Nephron (organoid): ENCODE results near the gene AQP5.

Source experiments
- H3K27ac Mint-ChIP-seq, 3 experiments: 2 replicates each; pipeline ENCODE4 v1.8.0; 2020; ENCODE audit warnings: mixed read lengths in 3 of 3, mild to moderate bottlenecking in 2 of 3, moderate library complexity in 1 of 3
- H3K27me3 Mint-ChIP-seq: 2 replicates; pipeline ENCODE4 v1.8.0; 2021; ENCODE audit warnings: low read depth, mild to moderate bottlenecking, moderate library complexity, mixed read lengths
- H3K36me3 Mint-ChIP-seq: 2 replicates; pipeline ENCODE4 v1.8.0; 2020; ENCODE audit warnings: low read depth, mixed read lengths
- H3K4me1 Mint-ChIP-seq: 2 replicates; pipeline ENCODE4 v1.8.0; 2020; ENCODE audit warnings: mixed read lengths
- H3K4me3 Mint-ChIP-seq, 3 experiments: 2 replicates each; pipeline ENCODE4 v1.8.0; 2020; ENCODE audit warnings: mild to moderate bottlenecking in 3 of 3, mixed read lengths in 3 of 3, moderate library complexity in 2 of 3
- H3K9me3 Mint-ChIP-seq: 2 replicates; pipeline ENCODE4 v1.8.0; 2020; ENCODE audit warnings: mixed read lengths
- CTCF ChIP-seq, 3 experiments: fragments of 200-600 bp; sonication (generic); IDR thresholded peaks; one replicate each; pipeline ENCODE4 v1.5.0; 2021; ENCODE audit warnings: antibody characterized with exemption in 3 of 3; ENCODE audit not compliant: unreplicated experiment in 3 of 3

Gene AQP5

DNA sequence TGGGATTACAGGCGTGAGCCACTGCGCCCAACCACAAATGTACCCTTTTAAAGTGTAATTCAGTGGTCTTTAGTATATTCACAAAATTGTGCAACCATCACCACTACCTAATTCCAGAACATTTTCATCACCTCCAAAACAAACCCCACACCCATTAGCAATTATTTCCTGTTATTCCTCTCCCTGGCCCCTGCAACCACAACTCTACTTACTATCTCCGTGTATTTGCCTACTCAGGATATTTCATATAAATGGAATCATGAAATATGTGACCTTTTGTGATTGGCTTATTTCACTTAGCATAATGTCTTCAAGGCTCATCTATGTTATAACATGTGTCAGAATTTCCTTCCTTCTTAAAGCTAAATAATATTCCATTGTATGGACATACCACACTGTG is 27.2 kb upstream of the AQP5 start:
- Mint-ChIP-seq H3K36me3 (peaks cover 4% of the 10 kb centered on the region), H3K4me1 (peaks cover 15% of the 10 kb centered on the region), H3K27ac (no peak overlapping the region), H3K4me3 (no peak overlapping the region), H3K9me3 (peaks cover 3% of the 10 kb centered on the region), H3K27me3 (peaks cover 7% of the 10 kb centered on the region)
- no peak for TF ChIP-seq CTCF (IDR thresholded peaks at IDR 0.05; ENCODE audit: unreplicated experiment in 3 of 3)

GRCh38 chr12:49936925-49937324 is 24.7 kb upstream of the AQP5 start:
- no peak overlapping the region for H3K27ac Mint-ChIP-seq
- no peak for TF ChIP-seq CTCF (IDR thresholded peaks at IDR 0.05; ENCODE audit: unreplicated experiment in 3 of 3)
- peaks cover 18% of the 10 kb centered on the region for H3K27me3 Mint-ChIP-seq
- H3K4me1 Mint-ChIP-seq = peaks cover 15% of the 10 kb centered on the region
- H3K36me3 Mint-ChIP-seq = peaks cover 4% of the 10 kb centered on the region
- H3K4me3 Mint-ChIP-seq = no peak overlapping the region
- peaks cover 3% of the 10 kb centered on the region for H3K9me3 Mint-ChIP-seq

DNA sequence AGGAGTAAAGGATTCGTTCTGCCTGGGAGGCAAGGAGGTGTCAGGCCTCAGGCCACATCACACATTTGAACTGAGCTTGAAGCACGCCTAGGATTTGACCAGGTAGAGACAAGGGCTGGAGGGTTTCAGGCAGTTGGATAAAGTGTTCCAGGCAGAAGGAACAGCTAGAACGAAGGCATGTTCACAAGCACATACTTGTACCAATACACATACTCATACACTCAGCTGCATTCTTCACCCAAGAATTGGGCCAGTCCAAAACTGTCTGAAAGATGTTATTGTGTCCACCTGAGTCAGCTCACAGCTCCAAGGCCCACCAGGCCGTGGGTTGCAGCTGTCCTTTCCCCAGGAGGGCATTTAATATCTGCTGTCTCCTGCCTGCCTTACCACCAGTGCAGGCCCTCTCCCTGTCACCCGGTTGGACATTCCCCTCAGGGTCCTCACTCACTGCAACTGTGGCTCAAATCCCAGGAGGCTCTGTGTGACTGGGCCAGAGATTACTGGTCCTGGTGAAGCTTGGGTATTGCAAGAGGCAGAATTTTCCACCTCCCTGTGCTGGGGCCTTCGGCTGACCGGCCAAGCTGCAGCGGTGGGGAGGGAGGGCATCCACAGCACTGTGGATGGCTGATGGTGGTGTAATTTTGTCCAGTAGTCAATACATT is 23.9 kb upstream of the AQP5 start:
- Mint-ChIP-seq H3K27me3 (peaks cover 20% of the 10 kb centered on the region), H3K27ac (no peak overlapping the region), H3K4me1 (peaks cover 11% of the 10 kb centered on the region), H3K4me3 (no peak overlapping the region), H3K36me3 (peaks cover 4% of the 10 kb centered on the region), H3K9me3 (peaks cover 3% of the 10 kb centered on the region)
- TF ChIP-seq CTCF (IDR thresholded peaks at IDR 0.05; ENCODE audit: unreplicated experiment in 3 of 3) = no peak

GRCh38 chr12:49939307-49939706 is 22.4 kb upstream of the AQP5 start:
- Mint-ChIP-seq H3K27me3 (peaks cover 29% of the 10 kb centered on the region), H3K9me3 (peaks cover 3% of the 10 kb centered on the region), H3K4me1 (peaks cover 12% of the 10 kb centered on the region), H3K36me3 (peaks cover 4% of the 10 kb centered on the region), H3K27ac (no peak overlapping the region), H3K4me3 (no peak overlapping the region)
- no peak for TF ChIP-seq CTCF (IDR thresholded peaks at IDR 0.05; ENCODE audit: unreplicated experiment in 3 of 3)

GRCh38 chr12:49939707-49940106 is 22.0 kb upstream of the AQP5 start:
- Mint-ChIP-seq H3K4me1 (peaks cover 8% of the 10 kb centered on the region), H3K27me3 (peaks cover 32% of the 10 kb centered on the region), H3K9me3 (peaks cover 1% of the 10 kb centered on the region), H3K36me3 (peaks cover under 1% of the 10 kb centered on the region), H3K4me3 (no peak overlapping the region), H3K27ac (no peak overlapping the region)
- no peak for TF ChIP-seq CTCF (IDR thresholded peaks at IDR 0.05; ENCODE audit: unreplicated experiment in 3 of 3)
